ENCODE results near the gene HGF. TPM values are rescaled to one million over a fixed set of nuclear protein-coding genes. Genes with fewer than 3 reads are reported as not detected.

HGF gene
- polyA plus RNA-seq, 4 donors: 1.9 to 2.8 (median 2.4) TPM

DNA sequence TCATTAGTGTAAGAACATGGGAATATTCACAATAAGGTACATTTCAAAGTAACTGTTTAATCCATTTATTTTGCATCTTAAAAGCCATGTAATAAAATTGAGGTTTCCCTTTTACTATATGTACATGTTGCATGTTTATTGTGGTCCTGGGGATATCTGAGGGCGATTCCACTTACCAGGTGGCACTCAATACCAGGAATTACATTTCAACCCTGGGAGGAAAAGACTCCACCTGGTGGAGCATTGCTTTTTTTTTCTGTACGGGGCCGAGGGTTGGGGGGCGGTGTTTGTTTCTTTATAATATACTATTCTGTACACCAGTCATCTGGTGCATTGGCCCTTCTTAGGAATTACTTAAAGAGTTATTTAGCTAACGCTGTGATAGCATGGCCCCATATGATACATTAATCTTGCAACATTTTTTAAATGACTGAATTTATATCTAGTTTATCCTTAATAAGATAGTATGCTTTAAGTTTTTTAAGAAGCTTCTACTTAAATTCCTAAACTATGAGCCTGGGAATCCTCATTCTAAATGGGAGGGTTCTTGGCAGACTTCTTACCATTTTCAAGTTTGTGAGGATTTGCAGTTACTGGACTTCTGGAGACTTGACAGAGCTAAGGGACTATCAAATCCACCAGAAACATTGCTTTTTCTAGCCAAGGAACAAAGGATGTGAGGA lies 7.2 kb upstream of the HGF start:
- DNase-seq (ENCODE audit: low read depth in 4 of 4, low spot score in 2 of 4): no peak

DNA sequence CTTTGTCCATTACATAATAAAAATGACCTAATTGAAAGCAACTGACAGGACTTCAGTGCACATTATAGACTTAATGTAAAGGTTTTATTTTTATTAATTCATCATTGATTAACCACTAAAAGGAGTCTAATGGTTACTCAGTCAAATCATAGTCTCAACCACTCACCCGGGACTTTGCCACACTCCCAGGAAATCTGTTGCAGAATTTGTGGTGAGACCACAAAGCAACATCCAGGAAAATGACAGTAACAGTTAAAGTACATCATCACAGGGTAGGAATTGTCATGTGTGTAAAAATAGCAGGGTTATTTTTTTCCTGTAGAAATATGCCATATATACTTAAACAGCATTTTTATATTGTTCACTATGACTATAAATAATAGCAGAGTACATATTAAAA lies 6.3 kb upstream of the HGF start:
- DNase-seq (ENCODE audit: low read depth in 4 of 4, low spot score in 2 of 4): no peak

- no peak for DNase-seq (ENCODE audit: low read depth in 4 of 4, low spot score in 2 of 4)
Observed at GRCh38 chr7:81775560-81775959, 5.7 kb upstream of the HGF start.

DNA sequence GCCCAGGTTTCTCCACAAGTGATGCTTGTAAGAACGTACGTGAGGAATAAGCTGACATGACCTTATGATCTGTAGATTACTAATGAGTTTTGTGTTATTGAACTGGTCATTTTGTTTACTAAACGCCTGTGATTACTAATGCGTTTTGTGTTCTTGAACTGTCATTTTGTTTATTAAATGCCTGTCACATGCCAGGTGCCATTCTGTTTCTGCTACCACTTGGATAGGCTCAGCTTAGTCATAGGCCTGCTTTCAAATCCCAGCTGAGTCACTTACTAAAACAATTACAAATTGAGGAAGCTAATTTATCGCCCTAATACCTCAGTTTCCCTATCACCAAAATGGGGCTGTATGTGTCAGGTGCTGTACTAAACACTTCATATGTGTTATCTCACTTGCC lies 4.7 kb upstream of the HGF start:
- DNase-seq (ENCODE audit: low read depth in 4 of 4, low spot score in 2 of 4): no peak

- no peak for DNase-seq (ENCODE audit: low read depth in 4 of 4, low spot score in 2 of 4)
Observed at GRCh38 chr7:81770728-81771223, 929 bp upstream of the HGF start.

- no peak for DNase-seq (ENCODE audit: low read depth in 4 of 4, low spot score in 2 of 4)
Observed at GRCh38 chr7:81768951-81769778, 682 bp downstream of the HGF start.

DNA sequence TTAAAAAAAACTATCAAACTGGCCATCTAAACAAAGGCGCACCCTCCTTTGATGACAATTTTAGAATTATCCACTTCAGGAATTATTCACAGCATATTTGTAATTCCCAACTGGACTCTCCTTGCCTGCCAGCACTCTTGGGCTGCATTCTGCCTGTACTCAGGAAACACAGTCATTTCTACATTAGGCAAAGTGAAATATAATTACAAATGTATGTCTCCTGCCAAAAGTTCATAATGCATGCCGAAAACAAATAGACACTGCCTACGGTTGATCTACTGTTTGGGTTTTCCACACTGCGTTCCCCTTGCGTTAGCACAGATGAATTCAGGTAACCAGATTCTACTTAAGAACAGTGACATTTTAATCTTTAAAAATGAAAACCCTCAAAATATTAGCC lies 1.9 kb downstream of the HGF start:
- DNase-seq (ENCODE audit: low read depth in 4 of 4, low spot score in 2 of 4): no peak

DNA sequence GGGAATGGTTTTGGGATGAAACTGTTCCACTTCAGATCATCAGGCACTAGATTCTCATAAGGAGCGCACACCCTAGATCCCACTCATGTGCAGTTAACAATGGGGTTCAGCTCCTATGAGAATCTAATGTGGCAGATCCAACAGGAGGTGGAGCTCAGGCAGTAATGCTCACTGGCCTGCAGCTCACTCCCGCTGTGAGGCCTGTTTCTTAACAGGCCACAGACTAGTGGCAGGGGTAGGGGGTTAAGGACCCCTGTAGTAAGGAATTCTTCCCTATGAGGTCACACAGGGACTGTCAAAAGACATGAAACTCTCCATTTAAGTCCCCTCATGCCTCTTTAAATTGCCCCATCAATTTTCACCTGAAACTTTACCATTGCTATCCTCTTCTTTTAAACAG lies 8.0 kb downstream of the HGF start:
- no peak for DNase-seq (ENCODE audit: low read depth in 4 of 4, low spot score in 2 of 4)

GRCh38 chr7:81761031-81761430 lies 8.8 kb downstream of the HGF start:
- DNase-seq (ENCODE audit: low read depth in 4 of 4, low spot score in 2 of 4): no peak

DNA sequence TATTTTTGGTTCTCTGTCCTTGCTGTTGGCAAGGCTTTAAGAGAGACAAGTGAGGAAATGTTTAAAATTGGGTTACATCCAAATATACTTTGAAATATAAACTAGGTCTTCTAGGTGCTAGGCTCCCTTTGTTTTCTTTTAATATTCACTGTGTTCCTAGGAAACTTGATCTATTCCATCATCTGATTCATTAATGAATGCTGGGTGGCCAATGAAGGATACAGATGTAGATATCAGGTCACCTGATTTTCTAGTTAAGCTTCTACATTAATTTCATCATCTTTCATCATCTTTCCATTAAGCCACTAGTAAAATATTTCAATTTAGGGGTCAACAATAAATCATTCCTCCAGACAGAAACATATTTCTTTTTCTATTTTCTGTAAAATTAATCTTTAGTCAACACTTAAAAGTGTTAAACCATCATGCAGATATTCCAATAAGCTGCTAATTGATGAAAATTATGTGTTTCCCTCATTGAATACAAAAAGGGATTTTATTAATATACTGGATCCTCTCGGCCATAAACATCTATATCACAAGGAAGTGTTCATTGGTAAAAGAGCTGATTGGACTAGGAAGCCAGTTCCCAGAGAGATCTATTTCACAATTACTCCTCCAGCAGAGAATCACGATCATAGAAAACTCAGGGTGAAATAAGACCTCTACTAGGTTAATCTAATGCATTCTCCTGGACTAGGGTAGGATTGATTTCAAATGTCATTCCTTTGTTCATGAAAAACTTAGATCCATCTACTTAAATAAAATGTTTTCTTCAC lies 14.7 kb downstream of the HGF start:
- no peak for DNase-seq (ENCODE audit: low read depth in 4 of 4, low spot score in 2 of 4)

DNA sequence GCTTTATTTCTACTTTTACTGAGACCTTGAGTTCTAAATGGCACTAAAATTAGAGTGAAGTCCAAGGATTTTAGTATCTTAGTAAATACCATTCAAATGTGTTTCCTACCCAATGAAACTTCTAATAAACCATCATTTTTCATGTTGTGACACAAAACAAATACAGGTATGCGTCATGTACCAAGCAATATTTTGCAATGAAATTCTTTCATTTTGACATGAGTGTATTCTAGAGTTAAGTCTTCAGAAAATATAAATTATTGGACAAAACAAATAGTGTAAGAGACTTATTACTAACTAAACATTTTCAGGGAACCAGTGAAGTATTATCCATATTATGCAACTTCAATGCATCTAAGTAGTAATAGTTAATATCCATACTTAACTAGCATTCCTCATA lies 16.5 kb downstream of the HGF start:
- DNase-seq (ENCODE audit: low read depth in 4 of 4, low spot score in 2 of 4): no peak

- DNase-seq (ENCODE audit: low read depth in 4 of 4, low spot score in 2 of 4): no peak
Observed at GRCh38 chr7:81752318-81752714, 17.5 kb downstream of the HGF start.

DNA sequence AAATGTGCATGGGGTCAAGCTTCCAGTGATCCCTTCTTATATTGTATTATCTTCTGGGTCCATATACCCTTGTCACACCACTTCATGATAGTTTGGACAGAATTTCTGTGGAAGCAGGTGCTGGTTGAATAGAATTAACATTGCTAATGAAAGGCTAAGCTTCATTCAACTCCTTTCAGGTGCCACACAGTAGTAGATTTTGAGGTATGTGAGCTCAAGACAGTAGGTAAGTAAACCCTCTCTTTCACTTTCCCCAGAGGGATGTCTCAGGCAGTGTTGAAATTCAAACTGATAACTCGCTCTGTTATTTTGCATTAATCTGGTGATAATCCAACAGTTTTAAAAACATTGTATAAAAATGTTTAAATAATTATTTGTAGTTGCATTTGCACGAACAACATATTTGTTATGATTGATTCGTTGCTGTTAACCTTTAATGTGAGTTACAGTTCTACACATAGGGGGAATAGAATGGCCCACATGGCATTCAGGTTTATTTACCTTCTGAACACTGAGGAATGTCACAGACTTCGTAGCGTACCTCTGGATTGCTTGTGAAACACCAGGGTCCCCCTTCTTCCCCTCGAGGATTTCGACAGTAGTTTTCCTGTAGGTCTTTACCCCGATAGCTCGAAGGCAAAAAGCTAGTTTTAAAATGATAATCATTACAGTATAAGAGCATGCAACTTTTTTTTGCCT lies 18.1 kb downstream of the HGF start:
- no peak for DNase-seq (ENCODE audit: low read depth in 4 of 4, low spot score in 2 of 4)

GRCh38 chr7:81745637-81746036 lies 24.2 kb downstream of the HGF start:
- no peak for DNase-seq (ENCODE audit: low read depth in 4 of 4, low spot score in 2 of 4)

DNA sequence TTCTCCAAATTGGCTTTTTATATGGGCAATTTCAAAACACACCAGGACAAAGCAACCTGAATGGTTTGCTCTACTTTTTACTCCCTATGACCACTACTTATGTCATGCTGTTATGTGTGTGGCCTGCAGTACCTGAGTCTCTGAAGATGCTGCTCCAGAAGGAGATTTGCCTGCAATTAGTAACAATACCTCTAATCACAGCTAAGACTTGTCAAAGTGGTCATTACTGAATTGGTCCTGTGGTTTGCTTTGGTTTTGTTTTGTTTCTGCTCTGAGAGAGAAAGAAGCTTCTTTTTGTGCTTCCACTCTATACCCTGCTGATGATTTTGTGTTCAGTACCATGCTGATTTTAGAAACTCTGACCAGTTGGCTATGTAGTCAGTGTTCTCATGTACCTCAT lies 25.5 kb downstream of the HGF start:
- no peak for DNase-seq (ENCODE audit: low read depth in 4 of 4, low spot score in 2 of 4)

GRCh38 chr7:81743665-81744064 lies 26.2 kb downstream of the HGF start:
- no peak for DNase-seq (ENCODE audit: low read depth in 4 of 4, low spot score in 2 of 4)

DNA sequence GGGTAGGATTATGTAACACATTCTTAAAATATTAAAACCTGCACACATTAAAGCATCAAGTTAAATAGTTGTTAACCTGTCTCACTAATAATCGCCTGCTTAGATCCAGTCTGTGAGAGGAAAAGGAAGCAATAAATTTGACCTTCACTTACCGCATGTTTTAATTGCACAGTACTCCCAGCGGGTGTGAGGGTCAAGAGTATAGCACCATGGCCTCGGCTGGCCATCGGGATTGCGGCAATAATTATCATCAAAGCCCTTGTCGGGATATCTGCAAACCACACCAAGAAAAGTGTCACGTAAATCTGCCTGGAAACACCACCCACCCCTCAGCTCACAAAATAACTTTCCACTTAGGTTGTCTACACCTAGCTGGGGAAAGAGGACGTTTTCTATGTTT lies 26.6 kb downstream of the HGF start:
- DNase-seq (ENCODE audit: low read depth in 4 of 4, low spot score in 2 of 4): no peak

DNA sequence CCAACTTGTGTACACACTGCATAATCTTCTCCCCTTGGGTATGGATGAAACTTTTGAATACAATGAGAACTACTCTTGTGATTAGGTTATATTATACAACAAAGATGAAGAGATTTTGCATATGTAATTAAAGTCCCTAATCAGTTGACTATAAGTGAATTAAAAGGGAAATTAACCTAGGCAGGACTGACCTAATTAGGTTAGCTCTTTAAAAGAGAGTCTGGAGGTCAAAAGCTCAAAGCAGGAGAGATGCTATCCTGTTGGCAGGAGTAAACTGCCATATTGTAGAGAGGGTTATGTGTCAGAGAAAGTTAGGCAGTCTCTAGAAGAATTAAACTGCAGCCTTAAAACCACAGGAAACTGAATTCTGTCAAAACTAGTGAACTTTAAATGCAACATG lies 29.4 kb downstream of the HGF start:
- no peak for DNase-seq (ENCODE audit: low read depth in 4 of 4, low spot score in 2 of 4)

GRCh38 chr7:81736091-81736490 lies 33.8 kb downstream of the HGF start:
- DNase-seq (ENCODE audit: low read depth in 4 of 4, low spot score in 2 of 4): no peak

- no peak for DNase-seq (ENCODE audit: low read depth in 4 of 4, low spot score in 2 of 4)
Observed at GRCh38 chr7:81725812-81726127, 44.1 kb downstream of the HGF start.

All from left renal cortex interstitium (tissue), 4 donors.